Epithelial cell of proximal tubule (primary cell): Measurements from ENCODE around the gene FGD4. TPM values are rescaled to one million over a fixed set of nuclear protein-coding genes. Genes with fewer than 3 reads are reported as not detected.

Experiments used
- DNase-seq: peaks from one replicate; pipeline ENCODE4 v3.0.0-alpha.2; 2011; ENCODE audit warnings: low read depth
- H3K4me3 ChIP-seq: 2 replicates; pipeline ENCODE4 v1.5.1; 2011; ENCODE audit warnings: low read depth, mild to moderate bottlenecking, low read length
- total RNA-seq: library from RNA; depleted of rRNA; stranded (reverse); fragments of >200 nt; gene quantifications from 2 replicates; pipeline ENCODE4 v1.2.3, GENCODE V29; 2015
- TF ChIP-seq, protein P1 (sequence below): conservative IDR thresholded peaks from 2 replicates; pipeline ENCODE4 v1.5.1; 2012; ENCODE audit warnings: low read depth, mild to moderate bottlenecking, low read length

Gene FGD4
- total RNA-seq, 1 donor from 2014 or later: 19.9 TPM

DNA sequence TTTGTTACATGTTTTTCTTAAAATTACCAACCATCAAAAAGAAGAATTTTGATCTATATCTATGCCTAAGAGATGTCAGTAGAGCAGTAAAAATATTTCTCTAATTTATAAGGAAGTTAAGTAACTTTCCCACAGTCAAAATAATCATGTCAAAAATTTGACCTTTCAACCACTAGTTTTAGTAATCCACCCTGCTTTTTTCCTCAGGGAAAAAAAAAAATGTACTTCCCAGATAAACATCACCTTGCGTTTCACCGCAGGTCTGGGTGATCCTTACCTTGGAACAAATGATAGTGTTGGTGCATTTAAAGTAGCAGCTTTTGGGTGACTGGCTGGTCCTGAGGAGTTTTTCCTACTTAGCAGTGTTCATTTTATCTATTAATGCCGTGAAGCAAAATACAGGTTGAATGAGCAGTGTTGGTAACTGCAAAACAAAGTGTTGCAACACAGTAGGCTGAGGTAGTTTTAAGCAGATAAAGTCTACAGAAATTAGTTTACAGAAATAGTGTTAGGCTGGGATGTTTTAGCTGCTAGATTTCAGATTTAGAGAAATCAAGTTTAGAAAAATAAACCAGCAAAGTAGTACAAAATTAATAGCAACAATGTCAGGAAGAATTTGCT lies 142.5 kb downstream of the FGD4 start:
- TF ChIP-seq, protein P1, sequence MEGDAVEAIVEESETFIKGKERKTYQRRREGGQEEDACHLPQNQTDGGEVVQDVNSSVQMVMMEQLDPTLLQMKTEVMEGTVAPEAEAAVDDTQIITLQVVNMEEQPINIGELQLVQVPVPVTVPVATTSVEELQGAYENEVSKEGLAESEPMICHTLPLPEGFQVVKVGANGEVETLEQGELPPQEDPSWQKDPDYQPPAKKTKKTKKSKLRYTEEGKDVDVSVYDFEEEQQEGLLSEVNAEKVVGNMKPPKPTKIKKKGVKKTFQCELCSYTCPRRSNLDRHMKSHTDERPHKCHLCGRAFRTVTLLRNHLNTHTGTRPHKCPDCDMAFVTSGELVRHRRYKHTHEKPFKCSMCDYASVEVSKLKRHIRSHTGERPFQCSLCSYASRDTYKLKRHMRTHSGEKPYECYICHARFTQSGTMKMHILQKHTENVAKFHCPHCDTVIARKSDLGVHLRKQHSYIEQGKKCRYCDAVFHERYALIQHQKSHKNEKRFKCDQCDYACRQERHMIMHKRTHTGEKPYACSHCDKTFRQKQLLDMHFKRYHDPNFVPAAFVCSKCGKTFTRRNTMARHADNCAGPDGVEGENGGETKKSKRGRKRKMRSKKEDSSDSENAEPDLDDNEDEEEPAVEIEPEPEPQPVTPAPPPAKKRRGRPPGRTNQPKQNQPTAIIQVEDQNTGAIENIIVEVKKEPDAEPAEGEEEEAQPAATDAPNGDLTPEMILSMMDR: no peak
- no peak overlapping the region for H3K4me3 ChIP-seq
- no peak for DNase-seq

DNA sequence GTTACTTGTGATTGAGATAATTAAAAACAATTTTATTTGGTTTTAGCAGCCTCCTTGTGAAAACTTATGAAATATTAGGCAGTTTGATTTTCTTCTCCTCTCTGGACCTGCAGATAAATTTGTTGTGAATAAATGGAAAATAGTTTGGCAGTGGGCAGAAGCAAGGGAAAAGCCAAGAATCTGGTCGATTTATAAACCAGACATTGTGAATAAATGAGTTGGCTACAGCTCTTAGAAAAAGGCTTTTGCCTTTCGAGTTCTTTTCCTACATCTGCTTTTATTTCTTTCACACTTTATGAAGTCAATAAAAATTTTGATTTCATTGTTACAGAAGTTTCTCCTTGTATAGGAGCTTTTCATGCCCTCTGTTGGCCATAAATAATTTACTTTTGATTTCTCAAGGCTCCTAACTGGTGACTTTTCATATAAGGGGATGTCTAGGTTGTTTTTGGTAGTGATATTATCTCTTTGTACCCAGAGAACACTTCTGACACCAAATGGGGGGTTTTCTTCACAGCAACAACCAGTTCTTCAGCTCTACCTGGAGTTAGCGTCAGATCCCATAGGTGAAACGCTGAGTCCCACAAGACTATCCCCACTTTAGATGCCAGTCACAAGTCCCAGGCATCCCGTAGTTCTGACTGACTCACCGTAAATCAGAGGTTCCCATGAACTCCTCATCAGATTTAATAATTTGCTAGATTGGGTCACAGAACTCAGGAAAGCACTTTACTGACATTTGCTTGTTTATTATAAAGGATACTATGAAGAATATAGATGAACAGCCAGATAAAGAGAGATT lies 143.3 kb downstream of the FGD4 start:
- H3K4me3 ChIP-seq: peak overlapping the region; percentile 32
- TF ChIP-seq, protein P1: peak; percentile 14
- DNase-seq: peak; percentile 74

DNA sequence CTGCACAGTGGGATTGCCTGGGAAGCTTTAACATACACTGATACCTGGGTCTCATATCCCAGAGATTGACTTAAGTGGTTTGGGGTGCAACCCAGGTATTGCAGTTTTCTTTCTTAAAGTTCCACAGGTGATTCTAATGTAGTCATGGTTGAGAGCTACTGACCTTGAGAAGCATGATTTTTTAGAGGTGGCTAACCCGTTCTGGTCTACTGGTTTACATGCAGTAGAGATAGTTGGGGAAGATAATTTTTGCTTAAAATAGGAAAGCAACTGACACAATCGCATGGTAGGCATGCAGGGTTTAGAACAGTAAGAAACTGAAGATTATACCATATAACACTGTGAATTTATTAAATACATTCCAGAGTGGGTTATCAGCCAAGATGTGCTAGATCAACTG lies 145.5 kb downstream of the FGD4 start:
- DNase-seq: no peak
- no peak overlapping the region for H3K4me3 ChIP-seq
- TF ChIP-seq, protein P1: no peak

DNA sequence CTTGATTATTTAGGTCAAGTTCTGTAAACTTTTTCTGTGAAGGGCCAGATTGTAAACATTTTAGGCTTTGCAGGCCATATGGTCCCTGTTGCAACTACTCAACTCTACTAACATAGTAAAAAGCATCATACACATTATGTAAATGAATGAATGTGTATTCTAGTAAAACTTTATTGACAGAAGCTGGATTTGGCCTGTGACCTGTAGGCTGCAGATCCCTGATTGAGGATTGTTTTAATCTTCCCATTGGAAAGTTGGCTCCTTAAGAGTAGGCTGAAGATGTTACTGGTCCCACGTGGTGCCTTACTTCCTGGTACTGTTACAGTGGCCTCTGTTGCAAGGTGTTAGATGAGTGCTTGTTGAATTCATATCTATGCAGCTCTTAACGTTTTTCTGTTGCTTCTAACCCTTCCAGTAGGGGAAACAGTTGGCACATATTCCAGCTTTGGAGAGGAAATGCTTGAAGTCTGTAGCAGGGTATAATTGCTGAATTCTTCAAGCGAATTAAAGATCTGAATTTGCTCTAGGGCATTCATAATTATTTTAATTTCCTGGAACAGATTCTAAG lies 146.1 kb downstream of the FGD4 start:
- no peak overlapping the region for H3K4me3 ChIP-seq
- DNase-seq: no peak
- TF ChIP-seq, protein P1: no peak

DNA sequence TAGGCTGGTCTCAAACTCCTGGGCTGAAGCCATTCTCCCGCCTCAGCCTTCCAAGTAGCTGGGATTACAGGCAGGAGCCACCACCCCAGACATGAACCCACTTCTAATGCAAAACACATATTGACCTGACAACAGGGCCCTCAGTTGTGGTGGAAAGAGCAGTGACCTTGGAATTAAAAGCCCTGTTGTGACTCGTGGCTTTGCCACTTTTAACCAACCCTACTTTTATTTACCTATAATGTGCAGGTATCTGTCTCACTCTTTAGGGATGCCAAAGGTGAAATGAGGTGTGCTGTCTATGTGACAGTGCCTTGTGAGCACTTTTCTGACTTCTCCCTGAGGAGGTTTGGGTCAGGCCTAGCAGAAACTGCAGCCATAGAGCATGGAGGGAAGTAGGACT lies 146.9 kb downstream of the FGD4 start:
- no peak overlapping the region for H3K4me3 ChIP-seq
- no peak for DNase-seq
- TF ChIP-seq, protein P1: no peak

DNA sequence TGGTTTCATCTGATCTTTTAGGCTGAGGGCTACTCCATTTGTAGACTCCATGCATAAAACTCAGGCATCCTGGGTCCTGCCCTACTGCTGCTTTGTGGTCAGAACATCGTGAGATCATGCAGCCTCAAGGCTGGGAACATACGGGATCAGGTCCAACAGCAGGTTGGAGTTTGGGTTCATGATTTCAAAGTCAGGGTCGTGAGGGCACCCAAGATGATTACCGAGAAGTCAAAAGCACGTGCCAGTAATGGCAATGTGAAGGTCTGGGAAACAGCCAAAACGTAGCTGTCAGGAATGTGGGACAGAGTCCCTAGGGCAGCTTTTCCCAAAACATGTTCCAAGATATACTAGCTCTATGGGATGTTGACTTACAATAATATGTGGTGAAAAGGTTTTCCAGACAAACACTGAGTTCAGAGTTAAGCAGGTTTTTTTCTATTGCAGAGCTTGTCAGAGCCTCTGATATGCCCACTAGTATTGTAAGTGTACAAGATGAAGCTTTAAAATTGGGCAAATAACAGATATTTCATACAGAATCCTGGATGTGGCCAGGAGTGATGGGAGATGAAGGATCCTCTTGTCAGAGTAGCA lies 149.4 kb downstream of the FGD4 start:
- H3K4me3 ChIP-seq: no peak overlapping the region
- no peak for DNase-seq
- TF ChIP-seq, protein P1: no peak
